GM08714 (cell line): ENCODE results near the gene DCAF7.
A peak's percentile ranks its signal among the peaks of the same experiment; 100 is the strongest.

Source experiments
- H3K4me3 ChIP-seq: fragments of 200-500 bp; sonication (Bioruptor generic); 2 replicates; pipeline ENCODE4 v1.5.1; 2014; ENCODE audit warnings: mild to moderate bottlenecking, low read length, inconsistent platforms
- ZNF274 ChIP-seq: IDR thresholded peaks from 2 replicates; pipeline ENCODE4 v1.6.1; 2012; ENCODE audit warnings: mild to moderate bottlenecking, low read depth, low read length

The DCAF7 gene

DNA sequence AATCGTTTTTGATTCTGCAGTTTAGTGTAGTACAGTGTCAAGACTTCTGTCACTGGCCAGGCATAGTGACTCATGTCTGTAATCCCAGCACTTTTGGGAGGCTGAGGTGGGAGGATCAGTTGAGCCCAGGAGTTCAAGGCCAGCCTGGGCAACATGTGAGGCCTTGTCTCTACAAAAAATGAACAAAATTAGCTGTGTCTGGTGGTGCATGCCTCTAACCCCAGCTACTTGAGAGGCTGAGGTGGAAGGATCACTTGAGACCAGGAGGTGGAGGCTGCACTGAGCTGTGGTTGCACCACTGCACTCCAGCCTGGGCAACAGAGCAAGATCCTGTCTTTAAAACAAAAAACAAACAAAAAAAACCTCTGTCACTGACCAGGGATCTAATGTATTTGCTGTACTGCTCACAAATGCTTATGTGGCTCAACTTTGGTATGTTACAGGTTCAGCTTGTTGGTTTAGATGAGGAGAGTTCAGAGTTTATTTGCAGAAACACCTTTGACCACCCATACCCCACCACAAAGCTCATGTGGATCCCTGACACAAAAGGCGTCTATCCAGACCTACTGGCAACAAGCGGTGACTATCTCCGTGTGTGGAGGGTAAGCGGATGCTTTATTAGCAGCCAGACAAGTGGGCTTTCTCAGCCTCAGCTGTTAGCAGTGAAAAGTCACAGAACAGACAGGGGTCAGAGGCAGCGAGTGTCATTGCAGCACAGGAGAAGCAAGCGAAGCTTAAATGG lies 27.9 kb downstream of the DCAF7 start:
- H3K4me3 ChIP-seq, result no peak overlapping the region
- no peak for TF ChIP-seq ZNF274

DNA sequence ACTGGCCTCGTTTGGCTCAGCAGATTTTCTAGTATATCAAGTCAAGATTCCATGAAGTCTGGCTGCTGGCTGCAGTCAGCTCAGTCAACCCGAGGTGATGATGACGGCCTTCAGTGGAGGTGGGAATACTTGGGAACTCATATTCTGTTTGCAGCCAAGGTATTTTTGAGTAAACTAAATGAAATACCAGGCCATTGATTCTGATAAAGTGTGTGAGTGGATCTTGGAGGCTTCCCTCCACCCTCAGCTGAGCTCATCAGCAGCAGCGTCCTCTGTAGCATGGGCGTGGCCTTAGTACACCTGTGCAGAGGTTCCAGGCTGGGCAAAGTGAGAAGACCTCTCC lies 28.5 kb downstream of the DCAF7 start:
- H3K4me3 ChIP-seq, result no peak overlapping the region
- no peak for TF ChIP-seq ZNF274

DNA sequence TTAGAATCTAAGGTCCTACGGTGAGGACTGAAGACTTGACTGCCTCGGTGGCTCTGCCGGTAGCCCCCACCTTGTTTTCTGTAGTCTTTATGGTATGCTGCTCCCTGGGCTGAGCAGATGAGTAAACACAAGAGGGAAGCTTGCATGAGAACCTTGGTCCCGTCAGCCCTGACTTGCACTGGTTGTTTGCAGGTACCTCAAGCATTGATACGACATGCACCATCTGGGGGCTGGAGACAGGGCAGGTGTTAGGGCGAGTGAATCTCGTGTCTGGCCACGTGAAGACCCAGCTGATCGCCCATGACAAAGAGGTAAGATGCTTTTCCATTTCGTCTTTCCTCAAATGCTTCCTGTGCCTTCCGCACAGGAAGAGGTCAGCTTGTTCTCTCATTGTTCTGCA lies 29.4 kb downstream of the DCAF7 start:
- no peak overlapping the region for H3K4me3 ChIP-seq
- TF ChIP-seq ZNF274, result no peak

DNA sequence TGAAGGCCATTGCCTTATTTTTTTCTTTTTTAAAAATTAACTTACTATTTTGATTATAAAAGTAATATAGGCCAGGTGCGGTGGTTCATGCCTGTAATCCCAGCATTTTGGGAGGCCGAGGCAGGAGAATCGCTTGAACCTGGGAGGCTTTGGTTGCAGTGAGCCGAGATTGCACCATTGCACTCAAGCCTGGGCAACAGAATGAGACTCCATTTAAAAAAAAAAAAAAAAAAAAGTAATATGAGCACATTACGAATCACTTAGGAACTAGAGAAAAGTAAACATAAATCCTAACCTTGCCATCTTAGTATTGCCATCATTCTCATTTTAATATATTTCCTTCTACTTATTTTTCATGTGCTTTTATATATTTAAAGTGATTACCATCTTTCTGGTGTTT lies 37.5 kb downstream of the DCAF7 start:
- TF ChIP-seq ZNF274, result no peak
- no peak overlapping the region for H3K4me3 ChIP-seq

DNA sequence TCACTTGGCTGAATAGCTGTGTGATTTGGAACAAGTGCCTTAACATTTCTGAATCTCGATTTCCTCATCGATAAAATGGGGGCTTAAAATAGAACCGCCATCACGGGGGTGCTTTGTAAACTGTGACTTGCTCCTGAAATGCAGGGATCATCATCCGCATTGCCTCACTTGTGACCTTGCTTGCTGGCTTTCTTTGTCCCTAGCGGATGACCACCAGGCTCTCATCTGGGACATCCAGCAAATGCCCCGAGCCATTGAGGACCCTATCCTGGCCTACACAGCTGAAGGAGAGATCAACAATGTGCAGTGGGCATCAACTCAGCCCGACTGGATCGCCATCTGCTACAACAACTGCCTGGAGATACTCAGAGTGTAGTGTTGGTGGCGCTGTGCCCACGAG lies 38.5 kb downstream of the DCAF7 start:
- TF ChIP-seq ZNF274, result no peak
- H3K4me3 ChIP-seq, result no peak overlapping the region

DNA sequence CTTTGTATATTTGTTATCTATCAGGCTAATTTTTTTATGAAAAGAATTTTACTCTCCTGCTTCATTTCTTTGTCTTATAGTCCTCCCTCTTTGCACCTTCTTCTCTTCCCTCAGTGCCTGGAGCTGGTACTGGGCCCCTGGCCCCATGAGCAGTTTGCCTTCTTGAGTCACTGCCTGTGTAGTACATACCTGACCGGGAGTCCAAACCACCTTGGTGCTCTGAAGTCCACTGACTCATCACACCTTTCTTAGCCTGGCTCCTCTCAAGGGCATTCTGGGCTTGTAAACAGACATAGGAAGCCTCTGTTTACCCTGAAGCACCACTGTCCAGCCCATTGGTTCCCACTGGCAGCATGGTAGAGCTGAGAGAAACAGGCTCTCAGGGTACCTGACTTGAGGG lies 39.4 kb downstream of the DCAF7 start:
- TF ChIP-seq ZNF274, result no peak
- H3K4me3 ChIP-seq, result no peak overlapping the region

DNA sequence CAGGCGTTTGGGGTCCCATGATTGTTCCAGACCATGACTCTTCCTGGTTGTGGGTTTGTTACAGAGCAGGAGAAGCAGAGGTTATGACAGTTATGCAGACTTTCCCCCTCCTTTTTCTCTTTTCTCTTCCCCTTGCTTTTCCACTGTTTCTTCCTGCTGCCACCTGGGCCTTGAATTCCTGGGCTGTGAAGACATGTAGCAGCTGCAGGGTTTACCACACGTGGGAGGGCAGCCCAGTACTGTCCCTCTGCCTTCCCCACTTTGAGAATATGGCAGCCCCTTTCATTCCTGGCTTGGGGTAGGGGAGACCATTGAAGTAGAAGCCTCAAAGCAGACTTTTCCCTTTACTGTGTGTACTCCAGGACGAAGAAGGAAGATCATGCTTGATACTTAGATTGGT lies 42.5 kb downstream of the DCAF7 start:
- H3K4me3 ChIP-seq, result no peak overlapping the region
- no peak for TF ChIP-seq ZNF274

DNA sequence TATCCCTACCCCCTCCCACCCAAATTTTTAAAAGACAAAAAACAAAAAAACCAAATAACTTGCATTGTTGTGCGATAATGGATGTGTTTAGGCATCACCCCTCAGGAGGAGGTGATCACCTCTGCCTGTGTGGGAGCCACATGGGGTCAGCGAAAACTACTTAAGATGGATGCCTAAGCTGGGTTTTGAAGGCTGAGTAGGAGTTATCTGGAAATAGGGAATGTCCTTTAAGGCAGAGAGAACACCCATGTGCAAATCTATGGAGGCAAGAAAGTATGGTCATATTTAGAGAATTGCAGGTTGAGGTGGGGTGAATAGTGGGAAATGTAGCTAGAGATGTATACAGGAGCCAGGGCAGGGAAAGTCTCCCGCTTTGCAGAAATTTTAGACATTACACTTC lies 44.9 kb downstream of the DCAF7 start:
- TF ChIP-seq ZNF274, result no peak
- no peak overlapping the region for H3K4me3 ChIP-seq

DNA sequence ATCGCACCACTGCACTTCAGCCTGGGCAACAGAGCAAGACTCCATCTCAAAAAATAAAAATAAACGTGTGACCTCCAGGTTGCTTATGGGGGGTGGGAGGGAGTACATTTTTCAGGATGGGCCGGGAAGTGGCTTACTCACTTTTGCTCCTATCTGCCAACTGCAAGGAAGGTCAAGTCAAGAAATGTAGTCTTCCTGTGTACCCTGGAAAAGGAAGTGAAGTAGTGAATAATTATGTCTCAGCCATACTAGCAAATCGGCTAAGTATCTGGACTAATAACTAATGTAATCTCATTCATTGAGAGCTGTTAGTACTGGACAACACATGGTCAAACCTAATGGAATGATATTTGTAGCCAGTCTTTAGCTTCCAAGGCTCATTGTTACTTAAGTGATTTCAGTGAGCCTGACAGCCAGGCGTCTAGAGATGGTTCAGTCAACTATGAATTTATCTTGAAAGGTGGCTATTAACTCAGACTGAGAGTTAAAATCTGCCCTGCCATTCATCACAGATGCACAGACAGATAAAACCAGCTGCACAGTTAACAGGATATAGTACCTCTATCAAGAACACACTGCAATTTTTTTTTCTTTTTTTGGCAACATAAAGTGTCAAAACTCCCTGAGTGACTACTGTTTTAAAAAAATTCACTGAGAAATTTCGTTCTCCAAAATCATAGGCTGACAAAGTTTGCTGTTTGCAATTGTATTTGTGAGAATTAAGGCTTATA lies 46.7 kb downstream of the DCAF7 start:
- TF ChIP-seq ZNF274, result no peak

DNA sequence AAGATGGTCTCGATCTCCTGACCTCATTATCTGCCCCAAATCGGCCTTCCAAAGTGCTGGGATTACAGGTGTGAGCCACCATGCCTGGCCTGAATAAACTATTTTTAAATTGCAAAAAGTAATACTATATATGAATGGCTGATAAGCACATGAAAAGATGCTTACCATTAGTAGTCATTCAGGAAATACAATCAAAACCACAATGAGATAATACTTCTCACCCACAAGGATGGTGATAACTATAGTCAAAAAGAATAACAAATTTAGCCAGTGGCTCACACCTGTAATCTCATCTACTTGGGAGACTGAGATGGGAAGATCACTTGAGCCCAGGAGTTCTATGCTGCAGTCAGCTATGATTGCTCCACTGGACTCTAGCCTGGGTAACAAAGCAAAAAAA lies 48.0 kb downstream of the DCAF7 start:
- TF ChIP-seq ZNF274, result no peak

More for the DNA sequence above, 46.7 kb downstream of the DCAF7 start:
- no peak overlapping the region for H3K4me3 ChIP-seq

DNA sequence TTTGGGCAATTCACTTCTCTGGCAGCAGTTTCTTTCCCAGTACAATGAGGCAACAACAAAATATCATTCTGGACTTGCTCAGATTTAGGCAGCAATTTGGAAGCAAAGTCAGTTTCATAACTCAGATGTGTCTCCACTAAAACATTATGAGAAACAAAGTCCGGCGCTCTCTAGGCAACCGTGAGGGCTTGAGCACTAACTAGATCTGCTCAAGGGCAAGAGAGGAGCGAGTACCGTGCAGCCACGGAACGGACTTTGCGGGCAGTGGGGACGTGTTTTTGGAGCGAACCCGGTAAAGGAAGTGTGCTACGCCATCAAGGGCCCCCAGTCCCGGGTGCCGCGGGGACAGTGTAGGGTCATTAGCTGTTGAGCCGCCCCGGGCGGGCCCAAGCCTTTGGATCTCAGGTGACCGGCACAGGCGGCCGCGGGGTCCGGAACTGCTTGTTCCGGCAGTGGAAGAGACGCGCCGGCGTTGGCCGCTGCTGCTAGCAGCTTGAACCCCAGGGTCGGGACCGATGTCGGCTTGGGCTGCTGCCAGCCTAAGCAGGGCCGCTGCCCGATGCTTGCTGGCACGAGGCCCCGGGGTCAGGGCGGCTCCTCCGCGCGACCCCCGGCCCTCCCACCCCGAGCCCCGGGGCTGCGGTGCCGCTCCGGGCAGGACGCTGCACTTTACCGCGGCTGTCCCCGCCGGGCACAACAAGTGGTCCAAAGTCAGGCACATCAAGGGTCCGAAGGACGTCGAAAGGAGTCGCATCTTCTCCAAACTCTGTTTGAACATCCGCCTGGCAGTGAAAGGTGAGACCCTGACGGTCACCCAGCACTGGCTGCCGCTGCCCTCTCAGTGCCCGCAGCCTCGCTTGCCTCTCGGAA lies 50.5 kb downstream of the DCAF7 start, which contains the start of gene TACO1:
TACO1 (plus strand) TSS at position 327 of the 870 bp plus-strand sequence; CDS start at position 516, 189 bp downstream.
- TF ChIP-seq ZNF274, result no peak
- H3K4me3 ChIP-seq, result peak within 1 kb of the TSS; percentile 72

More for the DNA sequence above, 48.0 kb downstream of the DCAF7 start:
- H3K4me3 ChIP-seq, result no peak overlapping the region

DNA sequence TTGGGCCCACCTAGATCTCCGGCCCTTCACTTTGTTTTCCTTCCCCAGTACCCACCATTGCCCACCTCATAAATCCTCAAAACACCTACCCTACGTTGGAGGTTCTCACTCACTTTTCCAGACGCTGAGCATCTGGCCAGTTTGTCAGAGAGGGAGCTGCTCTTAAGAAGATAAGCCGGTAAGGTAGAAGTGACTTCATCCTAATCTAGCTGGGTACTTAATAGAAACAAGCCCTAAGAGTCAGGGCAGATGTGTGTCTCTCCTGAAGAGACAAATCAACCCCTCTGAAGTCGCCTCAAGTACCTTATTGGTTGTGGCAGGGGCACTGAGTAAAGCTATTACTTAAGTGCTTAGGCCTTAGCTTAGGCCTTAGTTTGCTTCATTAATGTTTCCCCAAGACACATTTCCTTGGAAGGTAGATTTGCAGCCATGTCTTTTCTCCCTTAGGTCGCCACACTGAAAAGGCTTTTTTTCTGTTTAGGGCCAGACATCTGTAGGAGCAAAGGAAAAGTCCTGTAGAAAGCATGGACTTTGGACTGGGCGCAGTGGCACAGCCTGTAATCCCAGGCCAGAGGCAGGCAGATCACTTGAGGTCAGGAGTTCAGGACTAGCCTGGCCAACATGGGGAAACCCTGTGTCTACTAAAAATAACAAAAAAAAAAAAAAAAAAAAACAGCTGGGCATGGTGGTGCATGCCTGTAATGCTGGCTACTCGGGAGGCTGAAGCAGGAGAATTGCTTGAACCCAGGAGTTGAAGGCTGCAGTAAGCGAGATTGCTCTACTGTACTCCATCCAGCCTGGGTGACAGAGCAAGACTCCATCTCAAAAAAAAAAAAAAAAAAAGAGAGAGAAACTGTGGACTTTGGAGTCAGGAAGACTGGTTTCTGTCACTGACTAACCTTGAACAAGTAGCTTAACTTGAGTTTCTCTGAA lies 51.4 kb downstream of the DCAF7 start:
- TF ChIP-seq ZNF274, result no peak
- peak overlapping the region; percentile 72 for H3K4me3 ChIP-seq

DNA sequence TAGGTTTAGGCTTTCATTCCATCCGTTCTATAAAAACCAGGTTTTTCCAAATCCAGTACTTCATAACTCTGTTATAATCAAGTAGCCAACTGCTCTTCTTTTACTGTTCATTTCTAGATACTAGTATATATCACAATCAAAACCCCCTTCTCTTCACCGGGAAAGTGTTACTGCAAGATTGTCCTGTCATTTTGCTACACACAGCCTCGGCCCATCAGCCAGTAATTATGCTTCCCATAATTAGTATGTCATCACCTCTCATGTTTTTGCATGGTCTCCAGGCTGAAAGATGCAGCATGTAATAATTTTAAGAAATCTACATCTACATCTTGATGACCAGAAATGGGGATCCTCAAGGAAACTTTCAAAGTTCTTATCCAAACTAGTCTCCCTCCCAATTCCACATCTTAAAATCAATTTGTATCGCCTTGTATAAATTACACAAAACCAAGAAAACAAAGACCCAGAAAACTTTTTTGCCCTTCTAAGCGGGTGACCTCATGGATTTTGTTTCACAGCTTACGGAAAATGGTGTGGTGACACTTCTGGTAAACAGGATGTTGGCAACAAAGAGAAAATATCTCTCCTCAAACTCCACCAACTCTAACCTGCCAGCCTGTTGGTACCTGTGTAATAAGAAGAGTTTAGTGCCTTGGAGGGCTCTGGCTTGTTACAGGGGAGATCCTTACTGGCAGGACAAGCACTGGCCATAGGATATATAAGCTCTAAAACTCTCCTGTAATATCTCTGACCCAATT lies 59.7 kb downstream of the DCAF7 start:
- no peak for TF ChIP-seq ZNF274
- H3K4me3 ChIP-seq, result no peak overlapping the region
